Measurements from ENCODE around the gene HACD2.

Gene HACD2

DNA sequence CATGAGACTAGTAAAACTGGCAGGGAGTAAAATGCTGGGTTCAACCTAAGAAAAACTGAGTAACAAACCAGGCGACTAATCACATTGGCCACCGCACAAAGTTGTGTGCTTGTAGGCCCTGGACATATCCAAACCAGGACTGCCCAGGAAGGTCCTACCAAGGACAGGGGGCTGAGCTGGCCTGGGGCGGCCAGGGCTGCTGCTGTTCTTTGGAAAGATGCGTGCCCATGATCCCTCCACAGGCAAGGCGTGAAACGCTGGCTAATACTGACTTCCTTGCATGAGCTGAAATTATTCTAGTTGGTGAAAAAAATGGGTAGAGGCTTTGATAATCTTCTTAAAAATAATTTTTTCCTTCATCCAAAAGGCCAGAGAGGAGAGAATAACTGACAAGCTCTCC lies 79.0 kb downstream of the HACD2 start:
- Histone ChIP-seq H2BK12ac (ENCODE audit: low read length) (no peak overlapping the region), H4K91ac (ENCODE audit: low read depth, low read length) (no peak overlapping the region), H3K9ac (ENCODE audit: low read length) (no peak overlapping the region), H2AFZ (ENCODE audit: insufficient read depth, low read length, poor library complexity) (no peak overlapping the region), H3K36me3 (ENCODE audit: control insufficient read depth in 1 of 2, insufficient read depth in 2 of 2, low read length in 2 of 2) (peaks cover 9 to 13% of the 10 kb centered on the region in 2 experiments), H3K27ac (ENCODE audit: low read depth, low read length) (no peak overlapping the region), H4K12ac (ENCODE audit: low read depth, low read length) (peak overlapping the region; percentile 59), H3K4ac (ENCODE audit: low read depth, low read length) (no peak overlapping the region), H3K9me3 (ENCODE audit: insufficient read depth, low read depth, low read length) (no peaks in the 10 kb centered on the region), H3K79me1 (ENCODE audit: low read length) (no peaks in the 10 kb centered on the region), H3K4me2 (ENCODE audit: low read length) (no peak overlapping the region), H3K14ac (ENCODE audit: low read length) (no peak overlapping the region), H3K18ac (ENCODE audit: low read length) (peak overlapping the region; percentile 66), H3K27me3 (ENCODE audit: insufficient read depth, low read length) (no peaks in the 10 kb centered on the region), H2BK120ac (ENCODE audit: insufficient read depth, low read length, poor library complexity) (no peak overlapping the region), H2BK5ac (ENCODE audit: low read depth, low read length, poor library complexity) (no peak overlapping the region), H4K8ac (ENCODE audit: low read depth, low read length) (no peak overlapping the region), H3K4me3 (ENCODE audit: low read depth, low read length) (no peak overlapping the region), H3K4me1 (ENCODE audit: control insufficient read depth in 1 of 2, insufficient read depth in 2 of 2, low read length in 2 of 2) (no peaks in the 10 kb centered on the region), H2AK5ac (ENCODE audit: low read length) (no peak overlapping the region), H3K23ac (ENCODE audit: low read length) (no peak overlapping the region), H3K79me2 (ENCODE audit: control insufficient read depth, insufficient read depth, low read length, poor library complexity) (peaks cover 2% of the 10 kb centered on the region)
- DNase-seq = no peak
- no CpG with 5 or more reads among the region's 6 CpGs for WGBS (ENCODE audit: extremely low coverage, insufficient coverage, insufficient read length)

DNA sequence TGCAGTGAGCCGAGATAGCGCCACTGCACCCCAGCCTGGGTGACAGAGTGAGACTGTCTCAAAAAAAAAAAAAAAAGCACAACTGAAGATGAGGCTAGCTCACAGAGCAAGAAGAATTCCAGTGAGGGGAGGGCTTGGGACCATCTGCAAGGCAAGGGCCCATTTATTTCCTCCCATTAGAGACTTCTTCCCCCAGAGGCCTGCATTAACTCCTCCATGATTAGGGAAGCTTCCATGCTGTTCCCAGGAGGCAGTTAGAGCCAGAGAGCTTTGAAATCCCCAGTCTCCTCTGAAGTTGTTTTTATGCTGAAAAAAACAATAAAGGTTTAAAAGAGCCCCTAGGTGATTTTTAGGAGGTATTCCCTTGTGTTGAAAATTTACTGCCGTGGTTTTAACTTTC lies 81.7 kb downstream of the HACD2 start:
- no peak overlapping the region for H3K4me3 ChIP-seq (ENCODE audit: low read depth, low read length)

DNA sequence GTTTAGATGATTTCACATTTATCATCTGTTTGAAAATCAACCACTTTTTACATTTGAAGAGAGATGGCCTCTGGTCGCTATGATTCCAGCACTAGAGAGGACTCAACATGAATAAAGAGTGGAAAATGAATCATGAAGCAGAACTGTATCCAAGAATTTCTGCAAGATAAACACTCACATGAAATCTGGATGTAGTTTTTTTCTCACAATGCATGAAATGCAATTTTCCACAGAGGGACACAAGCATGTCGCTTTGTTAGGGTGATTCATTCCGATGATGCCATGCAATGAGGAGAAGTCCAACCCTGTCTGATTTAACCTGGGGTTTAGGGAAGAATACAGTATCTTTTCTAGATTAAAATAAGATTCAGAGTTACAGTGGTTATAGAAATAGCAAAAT lies 85.5 kb downstream of the HACD2 start:
- Histone ChIP-seq H3K14ac (ENCODE audit: low read length) (no peak overlapping the region), H3K27me3 (ENCODE audit: insufficient read depth, low read length) (no peaks in the 10 kb centered on the region), H4K12ac (ENCODE audit: low read depth, low read length) (no peak overlapping the region), H2BK120ac (ENCODE audit: insufficient read depth, low read length, poor library complexity) (no peak overlapping the region), H3K4me3 (ENCODE audit: low read depth, low read length) (no peak overlapping the region), H3K9me3 (ENCODE audit: insufficient read depth, low read depth, low read length) (no peaks in the 10 kb centered on the region), H3K4me1 (ENCODE audit: control insufficient read depth in 1 of 2, insufficient read depth in 2 of 2, low read length in 2 of 2) (no peaks in the 10 kb centered on the region), H3K18ac (ENCODE audit: low read length) (no peak overlapping the region), H4K91ac (ENCODE audit: low read depth, low read length) (no peak overlapping the region), H3K23ac (ENCODE audit: low read length) (no peak overlapping the region), H3K4ac (ENCODE audit: low read depth, low read length) (no peak overlapping the region), H3K36me3 (ENCODE audit: control insufficient read depth in 1 of 2, insufficient read depth in 2 of 2, low read length in 2 of 2) (peaks cover 18 to 28% of the 10 kb centered on the region in 2 experiments), H3K4me2 (ENCODE audit: low read length) (no peak overlapping the region), H2AK5ac (ENCODE audit: low read length) (no peak overlapping the region), H4K8ac (ENCODE audit: low read depth, low read length) (no peak overlapping the region), H3K9ac (ENCODE audit: low read length) (no peak overlapping the region), H3K79me2 (ENCODE audit: control insufficient read depth, insufficient read depth, low read length, poor library complexity) (no peaks in the 10 kb centered on the region), H2BK5ac (ENCODE audit: low read depth, low read length, poor library complexity) (no peak overlapping the region), H3K79me1 (ENCODE audit: low read length) (no peaks in the 10 kb centered on the region), H3K27ac (ENCODE audit: low read depth, low read length) (no peak overlapping the region), H2BK12ac (ENCODE audit: low read length) (no peak overlapping the region), H2AFZ (ENCODE audit: insufficient read depth, low read length, poor library complexity) (no peak overlapping the region)
- WGBS (ENCODE audit: extremely low coverage, insufficient coverage, insufficient read length) = no CpG with 5 or more reads among the region's 3 CpGs
- no peak for DNase-seq

More for the DNA sequence above, 81.7 kb downstream of the HACD2 start:
- Histone ChIP-seq H3K36me3 (ENCODE audit: control insufficient read depth in 1 of 2, insufficient read depth in 2 of 2, low read length in 2 of 2) (peaks cover 14 to 20% of the 10 kb centered on the region in 2 experiments), H3K4ac (ENCODE audit: low read depth, low read length) (no peak overlapping the region), H4K91ac (ENCODE audit: low read depth, low read length) (no peak overlapping the region), H3K27ac (ENCODE audit: low read depth, low read length) (no peak overlapping the region), H4K8ac (ENCODE audit: low read depth, low read length) (no peak overlapping the region), H3K79me1 (ENCODE audit: low read length) (no peaks in the 10 kb centered on the region), H3K4me2 (ENCODE audit: low read length) (no peak overlapping the region), H3K14ac (ENCODE audit: low read length) (no peak overlapping the region), H3K9ac (ENCODE audit: low read length) (no peak overlapping the region), H2AFZ (ENCODE audit: insufficient read depth, low read length, poor library complexity) (no peak overlapping the region), H3K79me2 (ENCODE audit: control insufficient read depth, insufficient read depth, low read length, poor library complexity) (peaks cover 2% of the 10 kb centered on the region), H2BK5ac (ENCODE audit: low read depth, low read length, poor library complexity) (no peak overlapping the region), H3K9me3 (ENCODE audit: insufficient read depth, low read depth, low read length) (no peaks in the 10 kb centered on the region), H3K4me1 (ENCODE audit: control insufficient read depth in 1 of 2, insufficient read depth in 2 of 2, low read length in 2 of 2) (no peaks in the 10 kb centered on the region), H3K18ac (ENCODE audit: low read length) (no peak overlapping the region), H2AK5ac (ENCODE audit: low read length) (no peak overlapping the region), H3K23ac (ENCODE audit: low read length) (no peak overlapping the region), H4K12ac (ENCODE audit: low read depth, low read length) (no peak overlapping the region), H2BK120ac (ENCODE audit: insufficient read depth, low read length, poor library complexity) (no peak overlapping the region), H2BK12ac (ENCODE audit: low read length) (no peak overlapping the region), H3K27me3 (ENCODE audit: insufficient read depth, low read length) (no peaks in the 10 kb centered on the region)
- no peak for DNase-seq
- WGBS (ENCODE audit: extremely low coverage, insufficient coverage, insufficient read length) = no CpG with 5 or more reads among the region's 3 CpGs

DNA sequence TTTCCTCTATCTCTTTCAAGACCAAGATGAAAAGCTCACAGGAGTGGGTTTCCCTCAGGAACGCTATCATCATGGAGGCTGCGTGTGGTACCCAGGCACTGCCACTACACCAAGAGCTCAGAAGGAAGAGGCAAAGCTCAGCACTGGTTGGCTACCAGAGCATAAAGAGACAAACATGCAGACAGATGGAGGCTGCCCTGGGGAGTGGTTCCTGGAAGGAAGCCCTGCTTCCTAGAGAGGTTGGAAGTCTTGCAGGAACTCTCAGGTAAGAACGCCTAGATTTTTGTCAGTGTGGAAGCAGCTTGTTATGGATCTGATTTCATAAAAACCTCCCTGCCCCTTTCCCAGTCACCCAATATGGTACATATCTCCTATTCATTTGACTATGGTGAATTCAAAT lies 86.1 kb downstream of the HACD2 start:
- Histone ChIP-seq H3K9me3 (ENCODE audit: insufficient read depth, low read depth, low read length) (no peaks in the 10 kb centered on the region), H3K9ac (ENCODE audit: low read length) (no peak overlapping the region), H2AFZ (ENCODE audit: insufficient read depth, low read length, poor library complexity) (no peak overlapping the region), H3K18ac (ENCODE audit: low read length) (no peak overlapping the region), H3K27ac (ENCODE audit: low read depth, low read length) (no peak overlapping the region), H4K12ac (ENCODE audit: low read depth, low read length) (no peak overlapping the region), H2AK5ac (ENCODE audit: low read length) (no peak overlapping the region), H2BK12ac (ENCODE audit: low read length) (no peak overlapping the region), H3K4me3 (ENCODE audit: low read depth, low read length) (no peak overlapping the region), H3K36me3 (ENCODE audit: control insufficient read depth in 1 of 2, insufficient read depth in 2 of 2, low read length in 2 of 2) (peaks cover 18 to 29% of the 10 kb centered on the region in 2 experiments), H3K27me3 (ENCODE audit: insufficient read depth, low read length) (no peaks in the 10 kb centered on the region), H4K8ac (ENCODE audit: low read depth, low read length) (no peak overlapping the region), H3K79me2 (ENCODE audit: control insufficient read depth, insufficient read depth, low read length, poor library complexity) (no peaks in the 10 kb centered on the region), H3K4ac (ENCODE audit: low read depth, low read length) (no peak overlapping the region), H3K23ac (ENCODE audit: low read length) (no peak overlapping the region), H4K91ac (ENCODE audit: low read depth, low read length) (no peak overlapping the region), H2BK120ac (ENCODE audit: insufficient read depth, low read length, poor library complexity) (no peak overlapping the region), H2BK5ac (ENCODE audit: low read depth, low read length, poor library complexity) (no peak overlapping the region), H3K14ac (ENCODE audit: low read length) (no peak overlapping the region), H3K79me1 (ENCODE audit: low read length) (no peaks in the 10 kb centered on the region), H3K4me2 (ENCODE audit: low read length) (no peak overlapping the region), H3K4me1 (ENCODE audit: control insufficient read depth in 1 of 2, insufficient read depth in 2 of 2, low read length in 2 of 2) (no peaks in the 10 kb centered on the region)
- no CpG with 5 or more reads among the region's 3 CpGs for WGBS (ENCODE audit: extremely low coverage, insufficient coverage, insufficient read length)
- DNase-seq = no peak

Data from trophoblast cell (in vitro differentiated cells and primary cell).